ENCODE results near the gene SUGCT. TPM values are rescaled to one million over a fixed set of nuclear protein-coding genes. Genes with fewer than 3 reads are reported as not detected.
A peak's percentile ranks its signal among the peaks of the same experiment; 100 is the strongest.

SUGCT gene
- total RNA-seq, 1 donor from 2014 or later = 9.8 TPM

- no peak overlapping the region for H3K4me3 ChIP-seq
- H3K4me1 ChIP-seq = peaks cover 0 to 6% of the 10 kb centered on the region in 2 donors
- H3K27ac ChIP-seq = peak overlapping the region; percentile 4 to 62
- no peak for DNase-seq (ENCODE audit: low spot score in 2 of 2)
- no peaks in the 10 kb centered on the region for H3K36me3 ChIP-seq
- H3K9me3 ChIP-seq = no peaks in the 10 kb centered on the region
- TF ChIP-seq CTCF (IDR thresholded peaks at IDR 0.05) = no peak
- intact Hi-C loops (cut with DNase I) = no loop called here
- H3K27me3 ChIP-seq = no peaks in the 10 kb centered on the region
These were observed 707.8 kb downstream of the SUGCT start for GRCh38 chr7:40842641-40843040.

- no peak for DNase-seq (ENCODE audit: low spot score in 2 of 2)
- H3K4me1 ChIP-seq = peaks cover 0 to 9% of the 10 kb centered on the region in 2 donors
- intact Hi-C loops (cut with DNase I) = no loop called here
- no peak for TF ChIP-seq CTCF (IDR thresholded peaks at IDR 0.05)
- peak overlapping the region; percentile 48 to 68 for H3K27ac ChIP-seq
- no peak overlapping the region for H3K4me3 ChIP-seq
- H3K36me3 ChIP-seq = no peaks in the 10 kb centered on the region
- no peaks in the 10 kb centered on the region for H3K27me3 ChIP-seq
- H3K9me3 ChIP-seq = no peaks in the 10 kb centered on the region
These were observed 708.7 kb downstream of the SUGCT start for GRCh38 chr7:40843338-40843985.

- H3K4me1 ChIP-seq = peaks cover 0 to 17% of the 10 kb centered on the region in 2 donors
- no peaks in the 10 kb centered on the region for H3K36me3 ChIP-seq
- H3K27ac ChIP-seq = no peak overlapping the region
- H3K4me3 ChIP-seq = no peak overlapping the region
- no peaks in the 10 kb centered on the region for H3K9me3 ChIP-seq
- TF ChIP-seq CTCF (IDR thresholded peaks at IDR 0.05) = no peak
- no peaks in the 10 kb centered on the region for H3K27me3 ChIP-seq
- no peak for DNase-seq (ENCODE audit: low spot score in 2 of 2)
- intact Hi-C loops (cut with DNase I) = no loop called here
These were observed 711.1 kb downstream of the SUGCT start for GRCh38 chr7:40845943-40846342.

GRCh38 chr7:40847921-40848320 is 713.1 kb downstream of the SUGCT start:
- no peaks in the 10 kb centered on the region for H3K9me3 ChIP-seq
- H3K4me1 ChIP-seq = peaks cover 0 to 13% of the 10 kb centered on the region in 2 donors
- H3K36me3 ChIP-seq = no peaks in the 10 kb centered on the region
- DNase-seq (ENCODE audit: low spot score in 2 of 2) = no peak
- intact Hi-C loops (cut with DNase I) = no loop called here
- H3K27me3 ChIP-seq = no peaks in the 10 kb centered on the region
- no peak overlapping the region for H3K27ac ChIP-seq
- no peak for TF ChIP-seq CTCF (IDR thresholded peaks at IDR 0.05)
- no peak overlapping the region for H3K4me3 ChIP-seq

GRCh38 chr7:40848541-40849221 is 713.9 kb downstream of the SUGCT start:
- Histone ChIP-seq H3K9me3 (no peaks in the 10 kb centered on the region), H3K27me3 (no peaks in the 10 kb centered on the region), H3K27ac (no peak overlapping the region), H3K4me3 (no peak overlapping the region), H3K36me3 (no peaks in the 10 kb centered on the region), H3K4me1 (peaks cover 0 to 13% of the 10 kb centered on the region in 2 donors)
- no peak for DNase-seq (ENCODE audit: low spot score in 2 of 2)
- no peak for TF ChIP-seq CTCF (IDR thresholded peaks at IDR 0.05)
- intact Hi-C loops (cut with DNase I) = no loop called here
